Heart left ventricle (tissue), 13 donors: ENCODE data around the gene FBN1.

Experiments
- POLR2A ChIP-seq, 2 donors: fragments of 450-650 bp; IDR thresholded peaks; one replicate each; pipeline ENCODE4 v1.6.1; 2017; ENCODE audit warnings: antibody characterized with exemption in 2 of 2, mild to moderate bottlenecking in 2 of 2, moderate library complexity in 2 of 2
- TF ChIP-seq, protein P1 (sequence below), 12 donors: fragments of 200-600 bp; sonication (generic) in 4 of 12; IDR thresholded peaks; one replicate each; pipeline versions ENCODE4 v1.5.0 to v1.8.0; 2018 to 2022; ENCODE audit warnings: antibody characterized with exemption in 12 of 12, mild to moderate bottlenecking in 5 of 12
- donor health status: ischemic (EF 13 %, LVEDD 7.1; RV severe dilation, severe dysfunction).
- donor health status: DM: no; HTN: yes; CAD: no.
- donor health status: DM: no; HTN: no; CAD: no.
- donor health status: ischemic (EF 25% LVEDD 6.9; RV normal size, moderate dysfunction).
- donor health status: ischemic (EF 25% LVEDD 5.7; RV mildly dilated, moderate dysfunction).
- donor health status: ischemic (EF 35%, LVEDD 5.7; RV mildly dilated, moderate dysfunction).
- donor health status: nonischemic (EF 11% LVEDD 7.7; RV severe dilation, severe dysfunction).
- donor health status: DM: yes; HTN: yes; CAD: no.
- donor health status: PGD.
- donor health status: ischemic (EF 29% LVEDD 5.4; RV normal size, mild dysfunction).
- donor health status: nonischemic (EF 23%, LVEDD 6.1; RV moderate dilation, normal function).

DNA sequence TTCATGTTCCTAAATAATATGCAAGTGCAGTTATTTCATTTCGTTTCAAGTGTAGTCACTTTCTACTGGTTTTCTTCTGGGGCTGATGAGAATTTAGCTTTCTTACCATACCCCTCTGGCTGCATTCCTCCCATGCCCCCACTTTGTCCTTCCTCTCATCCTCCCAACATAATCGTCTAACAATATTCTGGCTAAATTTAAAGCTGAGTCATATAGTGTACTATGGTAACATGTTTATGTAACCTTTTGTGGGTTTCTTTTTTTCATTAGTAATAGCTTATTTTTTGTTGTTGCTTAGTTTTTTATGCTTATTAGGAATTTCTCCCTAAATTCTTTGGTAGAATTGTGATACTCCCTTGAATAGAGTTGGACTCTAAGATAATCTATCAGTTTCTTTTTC, 283.8 kb downstream of the FBN1 start:
- TF ChIP-seq, protein P1, sequence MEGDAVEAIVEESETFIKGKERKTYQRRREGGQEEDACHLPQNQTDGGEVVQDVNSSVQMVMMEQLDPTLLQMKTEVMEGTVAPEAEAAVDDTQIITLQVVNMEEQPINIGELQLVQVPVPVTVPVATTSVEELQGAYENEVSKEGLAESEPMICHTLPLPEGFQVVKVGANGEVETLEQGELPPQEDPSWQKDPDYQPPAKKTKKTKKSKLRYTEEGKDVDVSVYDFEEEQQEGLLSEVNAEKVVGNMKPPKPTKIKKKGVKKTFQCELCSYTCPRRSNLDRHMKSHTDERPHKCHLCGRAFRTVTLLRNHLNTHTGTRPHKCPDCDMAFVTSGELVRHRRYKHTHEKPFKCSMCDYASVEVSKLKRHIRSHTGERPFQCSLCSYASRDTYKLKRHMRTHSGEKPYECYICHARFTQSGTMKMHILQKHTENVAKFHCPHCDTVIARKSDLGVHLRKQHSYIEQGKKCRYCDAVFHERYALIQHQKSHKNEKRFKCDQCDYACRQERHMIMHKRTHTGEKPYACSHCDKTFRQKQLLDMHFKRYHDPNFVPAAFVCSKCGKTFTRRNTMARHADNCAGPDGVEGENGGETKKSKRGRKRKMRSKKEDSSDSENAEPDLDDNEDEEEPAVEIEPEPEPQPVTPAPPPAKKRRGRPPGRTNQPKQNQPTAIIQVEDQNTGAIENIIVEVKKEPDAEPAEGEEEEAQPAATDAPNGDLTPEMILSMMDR (IDR thresholded peaks at IDR 0.05): no peak
- no peak for TF ChIP-seq POLR2A (IDR thresholded peaks at IDR 0.05)
